ENCODE measurements around the gene WBP2.

The WBP2 gene

DNA sequence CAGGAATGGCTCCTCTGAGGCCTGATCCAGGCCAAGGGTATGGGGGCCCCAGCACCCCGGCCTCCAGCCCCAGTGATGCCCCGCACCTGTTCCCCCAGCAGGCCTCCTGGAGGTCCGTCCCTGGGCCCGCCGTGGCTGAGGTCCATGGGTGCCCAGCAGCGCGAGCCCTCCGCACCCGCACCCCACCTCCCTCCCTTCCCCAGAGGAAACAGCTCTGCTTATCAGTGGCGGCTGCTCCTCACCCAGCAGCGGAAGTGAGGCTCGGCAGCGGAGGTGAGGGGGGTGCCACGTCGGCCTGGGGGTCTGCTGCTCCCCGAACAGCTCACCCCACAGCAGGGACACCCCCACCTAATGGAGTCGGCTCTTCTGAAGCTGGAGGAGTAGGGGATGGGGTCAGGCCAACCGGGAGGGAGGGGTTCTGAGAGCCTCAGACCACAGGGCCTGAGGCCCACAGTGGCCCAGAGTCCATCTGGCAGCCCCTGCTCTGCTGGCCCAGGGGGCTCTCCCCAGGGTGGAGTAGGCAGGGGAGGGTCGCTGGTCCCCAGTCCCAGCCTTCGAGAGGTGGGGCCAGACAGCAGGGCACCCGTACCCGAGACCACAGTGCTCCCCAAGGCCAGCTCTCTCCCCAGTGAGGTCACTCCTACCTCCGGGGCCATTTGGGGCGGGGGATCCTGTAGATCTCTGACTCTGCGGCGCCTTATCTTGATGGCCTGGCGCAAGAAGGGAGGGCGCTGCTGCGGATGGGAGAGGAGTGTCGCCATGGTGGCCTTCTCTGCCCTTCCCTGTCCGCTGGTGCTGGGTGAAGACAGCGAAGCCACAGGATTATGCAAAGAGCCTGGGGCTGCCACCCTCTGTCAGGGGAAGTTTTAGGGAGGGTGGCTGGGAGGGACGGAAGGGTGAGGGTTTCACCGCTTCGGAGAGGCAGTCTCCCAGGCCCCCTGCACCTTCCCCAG is 11.3 kb downstream of the WBP2 start, which contains the start of gene UNC13D:
UNC13D (minus strand) TSS at position 828 of the 953 bp plus-strand sequence; CDS start at position 761, 67 bp downstream.
- DNase-seq = no peak

DNA sequence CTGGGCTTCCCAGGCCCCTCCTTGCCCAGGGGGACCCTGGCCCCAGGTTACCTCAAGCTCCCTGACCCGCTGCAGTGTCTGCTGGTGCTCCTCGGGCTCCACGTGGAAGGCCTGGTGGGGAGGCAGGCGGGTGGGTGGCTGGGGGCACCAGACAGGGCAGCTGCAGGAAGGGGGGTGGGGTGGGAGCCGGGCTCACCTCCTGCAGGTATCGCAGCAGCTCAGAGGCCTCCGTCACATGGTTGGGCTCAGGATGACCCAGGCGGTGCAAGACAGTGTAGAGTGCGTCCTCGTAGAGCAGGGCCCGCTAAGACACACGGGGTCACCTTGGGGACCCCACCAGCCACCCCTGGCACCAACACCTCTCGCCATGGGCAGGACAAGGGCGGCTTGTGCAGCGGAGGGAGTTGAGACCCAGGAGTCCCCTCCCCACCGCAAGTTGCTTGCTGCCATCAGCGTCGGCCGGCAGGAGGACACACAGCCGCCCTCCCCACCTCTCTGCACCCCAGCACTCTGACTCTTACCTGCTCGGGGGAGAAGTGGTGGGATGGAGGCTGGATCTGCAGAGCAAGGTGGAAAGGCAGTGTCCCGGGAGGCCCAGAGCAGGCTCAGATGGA is 12.1 kb downstream of the WBP2 start:
- no peak for DNase-seq

DNA sequence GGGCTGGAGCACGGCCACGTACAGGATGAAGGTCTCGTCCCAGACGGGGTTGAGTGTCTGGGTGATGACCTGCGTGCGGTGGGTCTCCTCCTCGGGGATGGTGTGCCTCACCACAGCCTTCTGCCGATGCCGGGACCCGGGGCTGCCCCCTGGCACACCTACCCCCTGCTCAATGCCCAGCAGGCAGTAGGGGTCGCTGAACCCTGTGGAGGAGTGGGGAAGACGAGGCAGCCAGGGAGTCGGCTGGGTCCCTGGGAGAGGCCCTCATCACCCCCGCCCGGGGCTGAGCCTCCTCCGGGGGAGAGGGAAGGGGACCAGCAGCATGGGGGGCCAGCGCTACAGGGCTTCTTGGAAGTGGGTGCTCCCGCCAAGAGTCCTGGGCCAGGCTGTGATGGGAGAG is 12.7 kb downstream of the WBP2 start:
- DNase-seq = no peak

DNA sequence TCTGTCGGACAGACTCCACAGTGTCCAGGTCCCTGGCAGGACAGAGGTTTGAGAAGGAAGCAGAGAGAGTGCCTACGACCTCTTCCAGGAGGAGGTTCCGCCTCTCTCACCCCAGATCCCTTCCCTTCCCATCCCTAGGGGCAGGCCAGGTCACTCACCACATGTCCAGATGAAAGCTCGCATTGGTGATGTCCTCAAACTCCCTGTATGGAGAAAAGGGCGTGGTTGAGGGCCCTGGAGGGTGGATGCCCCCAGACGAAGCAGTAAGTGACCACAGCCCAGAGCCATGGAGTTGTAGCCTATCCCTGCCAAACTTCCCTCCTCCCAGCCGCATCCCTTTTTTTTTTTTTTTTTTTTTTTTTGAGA is 14.4 kb downstream of the WBP2 start:
- DNase-seq = no peak

DNA sequence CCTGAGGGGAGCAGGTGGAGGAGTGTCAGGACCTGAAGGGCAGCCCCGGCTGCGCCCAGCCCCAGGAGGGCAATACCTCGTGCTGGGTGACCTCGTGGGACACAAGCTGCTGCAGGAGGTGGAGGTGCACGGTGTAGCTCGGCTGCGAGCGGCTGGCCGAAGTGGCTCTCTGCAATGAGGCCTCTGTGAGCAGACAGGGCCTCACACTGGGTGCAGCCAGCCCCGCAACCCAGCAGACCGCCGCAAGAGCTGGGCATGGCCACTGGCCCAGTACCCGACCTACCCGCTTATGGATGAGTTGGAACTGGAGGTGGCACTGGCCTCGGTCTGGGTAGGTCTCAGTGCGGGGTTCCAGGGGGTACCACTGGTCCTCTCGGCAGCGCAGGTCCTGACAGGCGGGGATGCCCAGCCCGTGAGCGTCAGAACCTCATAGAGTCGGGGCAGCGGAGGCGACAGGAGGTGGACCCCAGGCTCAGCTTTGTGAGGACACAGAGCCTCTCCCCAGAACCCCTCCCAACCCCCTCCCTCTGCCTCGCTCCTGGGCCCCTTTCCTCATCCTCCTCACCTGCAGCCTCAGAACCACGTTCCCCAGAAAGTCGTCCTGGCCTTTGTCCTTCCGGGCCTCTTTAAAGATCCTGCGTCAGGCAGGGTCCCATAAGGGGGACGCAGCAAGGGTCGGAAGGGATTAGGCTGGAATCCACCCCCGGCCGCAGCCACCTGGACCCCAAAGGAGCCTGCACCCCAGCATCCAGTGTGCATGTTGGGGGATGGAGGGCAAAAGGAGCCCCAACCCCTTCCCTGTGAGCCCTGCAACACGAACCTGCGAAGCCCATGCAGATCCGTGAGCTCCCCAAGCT is 15.0 kb downstream of the WBP2 start:
- no peak for DNase-seq

DNA sequence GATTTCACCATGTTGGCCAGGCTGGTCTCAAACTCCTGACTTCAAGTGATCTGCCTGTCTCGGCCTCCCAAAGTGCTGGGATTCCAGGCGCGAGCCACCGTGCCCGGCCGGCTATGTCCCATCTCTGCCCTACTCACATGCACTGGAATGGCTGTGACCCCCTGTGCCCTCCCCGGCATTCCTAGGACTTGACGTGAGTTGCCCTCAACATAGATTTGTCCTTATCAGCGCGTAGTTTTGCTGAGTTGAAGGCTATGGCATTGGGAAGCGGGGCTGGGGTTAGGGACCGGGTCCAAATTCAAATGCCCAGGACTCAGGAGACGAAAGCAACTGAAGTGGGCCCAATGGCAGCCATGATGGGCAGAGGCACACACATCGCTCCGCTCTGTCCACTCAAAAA is 16.7 kb downstream of the WBP2 start:
- DNase-seq = no peak

DNA sequence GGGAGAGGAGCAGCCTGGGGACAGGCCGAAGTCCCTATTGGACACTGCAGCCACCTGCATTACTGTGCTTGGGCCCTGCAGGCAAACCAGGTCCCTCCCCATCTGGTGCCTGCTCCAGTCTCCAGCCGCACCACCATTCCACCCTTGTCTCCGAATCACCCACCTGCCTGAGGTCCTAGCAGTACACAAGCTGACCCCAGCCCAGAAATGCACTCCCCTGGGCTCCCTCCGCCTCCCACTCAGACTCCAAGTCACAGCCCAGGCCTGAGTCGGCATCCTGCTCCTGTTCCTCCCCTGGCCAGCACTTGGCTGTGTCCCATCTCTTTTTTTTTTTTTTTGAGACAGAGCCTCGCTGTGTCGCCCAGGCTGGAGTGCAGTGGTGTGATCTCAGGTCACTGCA is 17.2 kb downstream of the WBP2 start:
- no peak for DNase-seq

DNA sequence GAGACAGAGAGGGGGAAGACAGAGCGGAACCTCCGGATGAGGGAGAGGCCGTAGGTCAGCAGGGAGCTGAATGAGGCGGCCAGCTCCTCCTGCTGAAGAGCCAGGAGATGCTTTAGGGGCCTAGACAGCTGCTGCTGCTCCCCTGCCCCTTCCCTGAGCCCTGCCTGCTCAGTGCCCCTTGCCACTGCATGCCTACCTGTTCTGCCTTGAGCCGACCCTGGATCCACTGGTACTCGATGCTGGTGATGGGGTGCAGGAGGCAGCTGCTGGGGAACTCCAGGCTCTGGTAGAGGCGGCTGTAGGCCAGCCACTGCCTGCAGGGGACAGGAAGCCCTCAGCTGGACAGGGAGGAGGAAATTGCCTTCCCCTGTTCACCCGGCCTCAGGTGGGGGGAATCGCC is 18.5 kb downstream of the WBP2 start:
- DNase-seq = no peak

DNA sequence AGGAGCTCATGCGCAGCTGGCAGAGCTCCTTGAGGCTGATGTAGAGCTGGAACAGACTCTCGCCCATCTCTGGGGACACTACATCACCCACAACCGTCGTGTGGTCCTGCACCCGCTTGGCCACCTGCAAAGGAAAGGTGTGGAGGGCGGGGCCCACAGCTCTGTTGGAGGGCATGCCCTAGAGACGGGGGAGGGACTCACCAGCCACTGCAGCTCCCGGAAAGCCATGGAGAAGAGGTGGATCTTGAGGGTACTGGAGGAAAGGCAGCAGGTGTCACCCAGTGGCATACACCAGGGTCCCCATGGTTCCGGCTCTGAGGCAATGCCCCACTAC is 19.5 kb downstream of the WBP2 start:
- no peak for DNase-seq

DNA sequence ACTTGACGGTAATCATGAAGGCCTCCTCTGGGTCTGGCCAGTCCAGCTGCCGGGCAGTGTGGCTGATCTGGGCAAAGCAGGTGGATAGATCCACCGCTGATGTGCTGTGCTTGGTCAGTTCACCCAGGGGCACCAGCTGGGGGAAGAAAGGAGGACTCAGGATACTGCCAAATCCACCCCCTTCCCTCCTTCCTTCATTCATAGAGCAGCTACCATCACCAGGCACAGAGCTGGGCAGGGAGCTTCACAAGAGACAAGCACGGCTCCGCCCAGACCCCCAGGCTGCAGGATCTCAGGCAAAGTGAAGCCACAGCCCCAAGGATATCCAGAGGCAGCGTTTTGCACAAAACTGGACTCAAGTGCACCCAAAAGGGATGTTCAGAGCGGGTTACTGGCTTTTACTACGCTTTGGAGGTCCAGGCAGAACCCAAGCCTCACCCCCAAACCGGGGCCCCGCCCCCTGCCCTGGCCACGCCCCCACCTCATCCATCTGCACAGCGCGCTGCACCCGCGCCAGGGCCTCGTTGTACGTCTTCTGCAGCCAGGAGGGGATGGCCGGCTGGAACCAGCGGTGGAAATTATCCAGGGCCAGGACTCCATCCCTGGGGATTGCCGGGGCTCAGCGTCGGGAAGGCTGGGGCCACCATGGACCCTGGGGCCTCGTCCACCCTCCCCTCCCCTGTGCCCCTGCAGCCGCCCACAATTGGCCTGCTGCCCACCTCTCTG is 20.0 kb downstream of the WBP2 start:
- DNase-seq = no peak

DNA sequence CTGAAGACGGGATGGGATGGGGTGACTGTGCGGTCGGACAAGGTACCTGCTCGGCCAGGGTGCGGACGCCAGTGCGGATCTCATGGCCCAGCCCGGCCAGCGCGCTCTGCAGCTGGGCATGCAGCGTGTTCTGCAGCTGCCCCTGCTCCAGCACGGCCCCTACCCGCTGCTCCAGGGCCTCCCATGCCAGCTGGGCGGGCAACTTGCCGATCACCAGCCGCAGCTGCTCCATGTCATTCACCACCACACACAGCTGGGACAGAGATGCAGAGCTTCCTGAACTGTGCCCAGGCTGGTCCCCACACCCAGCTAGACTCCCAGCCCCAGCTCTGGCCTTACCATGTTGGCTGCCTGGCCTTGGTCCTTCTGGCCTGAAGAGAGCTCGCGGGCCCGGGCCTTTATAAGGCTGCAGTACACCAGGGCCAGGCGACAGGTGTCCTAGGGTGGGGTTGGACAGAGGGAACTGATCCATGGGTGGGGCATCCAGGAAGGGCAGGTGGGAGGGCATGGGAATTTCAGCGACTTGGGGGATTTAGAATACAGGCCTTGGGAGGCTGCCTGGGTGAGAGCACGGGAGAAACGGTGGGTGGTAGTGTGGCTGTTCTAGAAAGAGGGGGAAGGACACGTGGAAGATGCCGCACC is 20.7 kb downstream of the WBP2 start:
- no peak for DNase-seq

DNA sequence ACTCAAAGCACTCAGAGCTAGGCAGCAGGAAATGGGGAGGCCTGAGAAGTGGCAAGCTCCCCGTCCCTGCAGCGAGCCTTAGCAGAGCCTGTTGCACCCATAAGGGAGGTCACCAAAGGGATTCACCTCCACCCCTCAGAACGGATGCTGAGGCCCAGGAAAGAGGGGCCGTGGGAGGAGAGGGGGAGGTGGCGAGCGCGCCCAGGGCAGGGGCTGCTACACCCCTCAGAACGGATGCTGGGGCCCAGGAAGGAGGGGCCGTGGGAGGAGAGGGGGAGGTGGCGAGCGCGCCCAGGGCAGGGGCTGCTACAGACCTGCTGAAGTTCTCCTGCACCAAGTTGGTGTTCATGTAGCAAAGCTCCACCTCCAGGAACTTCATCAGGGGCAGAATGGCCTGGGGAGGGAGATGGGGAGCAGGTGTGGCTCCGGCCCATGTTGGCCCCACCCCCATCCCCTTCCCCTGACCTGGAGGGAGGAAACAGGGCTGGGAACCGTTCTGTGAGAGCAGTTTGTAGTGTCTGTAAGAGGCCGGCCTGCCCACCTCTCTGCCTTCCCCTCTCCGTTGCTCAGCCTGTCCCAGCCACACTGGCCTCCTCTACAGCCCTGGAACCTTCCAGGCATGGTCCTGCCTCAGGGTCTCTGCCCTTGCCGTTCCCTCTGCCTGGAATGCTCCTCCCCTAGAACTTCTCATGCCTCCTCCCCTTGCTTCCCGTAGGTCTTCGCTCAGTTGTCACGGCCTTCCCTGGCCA is 22.3 kb downstream of the WBP2 start:
- no peak for DNase-seq

DNA sequence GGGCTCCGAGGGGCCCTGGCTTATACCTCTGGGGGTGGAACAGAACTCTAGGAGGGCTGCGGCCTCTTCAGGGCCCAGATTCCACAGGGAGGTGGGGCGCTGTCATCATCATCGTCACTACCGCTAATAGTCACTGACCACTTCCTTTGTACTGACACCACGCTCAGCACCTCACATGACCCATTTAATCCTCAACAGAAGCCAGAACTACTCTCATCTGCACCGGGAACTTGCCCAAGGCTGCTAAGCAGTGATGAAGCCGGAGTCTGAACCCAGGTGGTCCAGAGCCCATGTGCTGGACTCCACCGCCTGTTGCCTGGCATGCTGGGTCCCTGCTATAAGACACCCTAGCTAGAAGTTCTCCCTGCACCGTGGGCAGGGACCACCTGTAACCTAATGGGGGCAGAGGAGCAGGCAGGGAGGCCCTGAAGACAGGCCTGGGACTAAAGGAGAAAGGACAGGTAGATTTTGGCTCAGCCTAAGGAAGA is 22.9 kb downstream of the WBP2 start:
- DNase-seq = no peak

DNA sequence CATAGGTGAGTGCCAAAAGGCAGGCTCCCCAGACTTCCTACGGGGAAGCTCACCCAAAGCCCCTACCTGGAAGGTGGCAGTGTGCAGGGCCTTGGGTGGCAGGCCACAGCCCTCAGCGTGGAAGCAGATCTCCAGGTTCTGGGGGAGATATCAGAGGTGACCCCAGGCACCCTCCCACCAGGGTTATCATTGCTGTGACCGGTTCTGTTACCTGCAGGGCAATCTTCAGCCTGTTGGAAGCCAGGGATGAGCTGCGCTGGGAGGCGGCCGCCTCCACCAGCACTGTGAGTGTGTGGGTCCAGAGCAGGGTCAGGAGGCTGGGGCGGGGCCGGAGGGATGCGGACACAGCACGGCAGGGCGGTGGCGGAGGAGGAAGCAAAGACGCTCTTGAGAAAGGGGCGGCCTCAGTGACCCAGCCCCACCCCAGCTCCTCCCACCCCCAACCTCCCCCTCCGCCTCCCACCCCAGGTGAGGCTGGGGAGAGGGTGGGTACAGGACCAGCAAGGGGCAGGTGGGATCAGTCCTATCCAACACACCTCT is 24.0 kb downstream of the WBP2 start:
- DNase-seq = no peak

DNA sequence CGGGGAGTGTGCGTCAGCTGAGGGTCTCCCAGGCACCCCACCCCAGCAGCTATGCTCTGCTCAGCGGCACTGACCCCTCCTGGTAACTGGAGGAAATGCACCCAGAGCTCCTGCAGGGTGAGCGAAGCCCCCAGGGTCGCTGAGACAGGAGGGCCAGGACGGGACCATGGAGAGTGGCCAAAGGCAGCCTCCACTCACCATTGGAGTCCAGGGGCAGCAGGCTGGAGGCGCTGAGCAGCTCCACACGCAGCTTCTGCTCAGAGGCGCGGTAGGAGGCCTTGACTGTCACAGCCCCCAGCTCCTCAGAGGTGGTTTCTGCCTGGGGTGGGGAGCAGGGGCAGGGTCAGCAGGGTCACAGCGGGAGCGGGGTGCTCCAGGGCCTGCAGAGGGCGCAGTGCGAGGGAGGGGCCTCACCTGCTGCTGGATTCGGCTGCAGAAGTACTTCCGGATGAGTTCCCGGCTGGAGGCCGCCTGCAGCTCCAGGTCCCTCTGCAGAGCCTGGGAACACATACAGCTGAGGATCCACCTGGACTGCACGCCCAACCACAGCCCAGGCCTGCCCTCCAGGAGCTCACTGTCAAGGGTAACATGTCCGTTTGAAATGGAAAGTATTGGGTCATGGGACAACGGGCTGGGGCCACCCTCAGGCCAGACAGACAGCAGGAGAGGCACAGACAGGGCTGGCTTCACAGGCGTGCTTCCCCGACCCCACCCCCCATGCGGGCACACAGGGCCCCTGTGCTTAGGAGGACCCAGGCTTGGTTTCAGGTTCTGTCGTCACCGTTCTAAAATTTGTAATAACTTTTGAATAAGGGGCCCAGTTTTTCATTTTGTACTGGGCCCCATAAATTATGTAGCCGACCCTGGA is 24.7 kb downstream of the WBP2 start:
- DNase-seq = no peak

DNA sequence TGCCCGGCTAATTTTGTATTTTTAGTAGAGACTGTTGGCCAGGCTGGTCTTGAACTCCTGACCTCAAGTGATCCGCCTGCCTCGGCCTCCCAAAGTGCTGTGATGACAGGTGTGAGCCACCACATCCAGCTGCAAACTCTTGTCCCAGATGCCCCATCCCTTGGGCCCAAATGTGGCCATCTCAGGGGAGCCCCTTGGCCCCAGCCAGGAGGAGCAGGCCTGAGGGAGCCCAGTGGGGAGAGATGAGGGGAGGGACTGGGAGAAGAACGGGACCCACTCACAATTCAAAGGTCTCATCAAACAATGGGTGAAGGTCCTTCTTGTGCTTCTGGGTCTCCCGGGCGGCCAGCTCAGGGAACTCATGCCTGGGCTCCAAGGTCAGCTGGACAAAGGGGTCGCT is 25.4 kb downstream of the WBP2 start:
- no peak for DNase-seq

DNA sequence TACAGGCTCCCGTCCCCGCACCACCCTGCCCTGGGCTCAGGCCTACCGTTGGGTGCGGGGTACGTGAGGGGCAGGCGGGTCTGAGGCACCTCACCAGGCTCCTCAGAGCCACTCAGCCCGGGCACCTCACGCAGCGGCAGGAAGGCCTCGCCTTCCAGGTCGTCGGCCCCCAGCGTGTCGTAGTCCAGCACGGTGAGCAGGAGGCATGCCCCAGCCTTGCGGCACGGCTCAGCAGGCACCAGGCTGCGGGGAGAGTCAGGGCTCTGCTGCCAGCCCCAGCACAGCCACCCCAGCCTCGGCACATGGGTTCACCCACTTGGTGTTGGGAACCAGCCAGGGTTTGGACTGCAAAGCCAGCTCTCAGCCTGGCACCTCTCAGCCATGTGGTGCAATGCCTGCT is 26.4 kb downstream of the WBP2 start:
- no peak for DNase-seq

DNA sequence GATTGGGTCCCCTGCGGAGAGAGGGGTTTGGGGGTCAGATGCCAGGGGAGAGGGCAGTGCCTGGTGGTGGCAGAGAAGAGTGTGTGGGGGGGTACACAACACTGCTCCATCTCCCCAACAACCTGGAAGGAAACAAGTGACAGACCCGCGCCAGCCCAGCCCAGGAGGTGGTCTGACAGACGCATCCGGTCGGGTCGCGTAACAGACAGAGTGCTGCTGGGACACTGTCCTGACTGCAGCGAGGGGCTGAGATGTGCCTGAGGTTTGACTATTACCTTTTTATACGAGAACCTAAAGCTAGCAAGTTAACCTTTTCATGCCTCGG is 27.1 kb downstream of the WBP2 start:
- DNase-seq = no peak

DNA sequence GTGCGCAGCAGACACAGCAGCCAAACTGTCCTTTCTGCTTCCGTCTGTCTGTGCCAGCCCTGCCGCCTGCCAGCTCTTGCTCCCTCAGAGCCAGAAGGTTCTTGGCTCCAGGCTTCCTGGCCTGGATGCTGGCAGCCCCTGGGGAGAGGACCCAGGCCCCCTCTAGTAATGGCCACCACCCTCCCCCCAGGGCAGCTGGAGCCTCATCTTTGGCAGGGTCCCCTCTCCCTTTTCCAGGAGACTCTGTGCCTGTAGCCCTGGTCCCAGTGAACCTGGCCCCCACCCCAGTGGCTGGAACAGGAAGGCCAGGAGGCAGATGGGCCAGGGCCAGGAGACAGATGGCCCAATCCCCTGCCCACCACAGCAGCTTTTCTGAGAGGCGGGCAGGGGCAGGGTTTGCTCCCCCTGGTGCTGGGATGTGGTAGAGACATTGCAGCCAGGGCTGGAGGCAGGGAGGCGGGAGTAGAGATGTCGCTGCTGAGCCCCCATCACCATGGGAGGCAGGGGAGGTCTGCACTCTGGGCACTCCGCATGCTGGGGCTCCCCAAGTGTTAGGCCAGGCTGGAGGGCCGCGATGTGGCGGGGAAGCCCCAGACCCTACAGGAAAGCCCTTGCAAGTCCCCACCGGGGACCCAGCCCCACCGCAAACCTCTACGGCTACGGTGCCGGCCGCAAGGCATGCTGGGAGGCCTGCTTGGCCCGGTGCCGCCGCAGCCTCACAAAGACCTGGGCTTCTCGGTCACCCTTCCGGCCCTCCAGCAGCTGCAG is 27.6 kb downstream of the WBP2 start:
- DNase-seq = peak in 1 of 2 experiments; percentile 39
